Muscle of back (tissue), 11 donors: ENCODE results near the gene MMP14. TPM values are rescaled to one million over a fixed set of nuclear protein-coding genes. Genes with fewer than 3 reads are reported as not detected.
"Not testable (repeated sequence)": the region's sequence is repeated elsewhere in the genome, so short reads cannot be mapped to it uniquely, and the experiment has no call there.

Source experiments
- DNase-seq, 3 donors: peaks; one replicate each; pipeline versions ENCODE4 v3.0.0 to v3.0.0-alpha.2; 2013
- polyA plus RNA-seq, 10 donors: library from polyadenylated mRNA; unstranded; fragments of 120-200 nt; gene quantifications; one replicate each; pipeline ENCODE4 v1.2.1, GENCODE V29; 2013; ENCODE audit not compliant: insufficient read length in 10 of 10

The MMP14 gene
- polyA plus RNA-seq, 10 donors: 138 to 238 (median 186) TPM

DNA sequence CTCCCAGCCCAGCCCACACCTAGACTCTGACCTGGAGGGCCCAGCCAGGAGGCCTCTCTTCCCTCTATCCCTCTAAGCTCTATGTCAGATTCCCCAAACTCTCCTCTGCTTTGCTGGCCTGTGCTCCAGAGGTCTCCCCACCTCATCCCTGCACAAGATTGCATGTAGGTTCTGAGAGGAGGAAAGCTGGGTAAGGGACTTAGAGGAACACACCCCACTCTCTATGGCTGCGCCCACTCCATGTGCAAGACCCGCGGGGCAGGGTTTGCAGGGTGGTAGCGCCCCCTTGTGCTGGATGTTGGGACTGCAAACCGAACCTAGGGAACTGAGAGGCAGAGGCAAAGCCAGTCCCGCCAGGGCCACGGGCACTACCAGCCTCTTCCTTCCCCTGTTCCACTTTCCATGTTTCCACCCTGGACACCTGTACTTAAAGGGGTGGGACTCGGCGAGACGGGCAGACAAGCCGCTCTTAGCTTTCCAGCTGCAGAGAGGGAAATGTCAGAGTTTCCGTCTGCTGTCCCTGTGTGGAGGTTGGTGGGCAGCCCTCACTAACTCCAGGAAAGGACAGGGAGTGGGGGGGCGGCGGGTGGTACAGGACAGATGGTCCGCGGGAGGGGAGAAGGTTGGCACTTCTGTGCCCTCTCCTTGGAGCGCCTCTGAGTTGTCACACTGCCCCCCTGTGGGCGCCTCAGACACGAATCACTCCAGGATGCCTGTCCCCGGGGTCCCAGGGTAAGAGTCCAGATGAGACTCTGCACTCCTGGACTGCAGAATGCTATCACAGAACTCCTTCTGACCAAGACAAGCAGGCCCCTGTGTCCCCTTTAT, 16.8 kb downstream of the MMP14 start:
- DNase-seq: peak; percentile 85 to 95 (median 91)

DNA sequence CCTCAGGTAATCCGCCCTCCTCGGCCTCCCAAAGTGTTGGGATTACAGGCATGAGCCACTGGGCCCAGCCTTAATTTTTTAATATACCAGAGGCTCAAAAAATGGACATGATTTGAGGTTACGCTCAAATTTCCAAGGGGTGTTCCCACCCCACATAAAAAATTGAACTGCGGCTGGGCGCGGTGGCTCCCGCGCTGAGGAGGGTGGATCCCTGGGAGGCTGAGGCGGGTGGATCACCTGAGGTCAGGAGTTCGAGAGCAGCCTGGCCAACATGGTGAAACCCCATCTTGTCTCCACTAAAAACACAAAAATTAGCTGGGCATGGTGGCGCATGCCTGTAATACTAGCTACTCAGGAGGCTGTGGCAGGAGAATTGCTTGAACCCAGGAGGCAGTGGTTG, 17.9 kb downstream of the MMP14 start:
- not testable (repeated sequence) for DNase-seq

DNA sequence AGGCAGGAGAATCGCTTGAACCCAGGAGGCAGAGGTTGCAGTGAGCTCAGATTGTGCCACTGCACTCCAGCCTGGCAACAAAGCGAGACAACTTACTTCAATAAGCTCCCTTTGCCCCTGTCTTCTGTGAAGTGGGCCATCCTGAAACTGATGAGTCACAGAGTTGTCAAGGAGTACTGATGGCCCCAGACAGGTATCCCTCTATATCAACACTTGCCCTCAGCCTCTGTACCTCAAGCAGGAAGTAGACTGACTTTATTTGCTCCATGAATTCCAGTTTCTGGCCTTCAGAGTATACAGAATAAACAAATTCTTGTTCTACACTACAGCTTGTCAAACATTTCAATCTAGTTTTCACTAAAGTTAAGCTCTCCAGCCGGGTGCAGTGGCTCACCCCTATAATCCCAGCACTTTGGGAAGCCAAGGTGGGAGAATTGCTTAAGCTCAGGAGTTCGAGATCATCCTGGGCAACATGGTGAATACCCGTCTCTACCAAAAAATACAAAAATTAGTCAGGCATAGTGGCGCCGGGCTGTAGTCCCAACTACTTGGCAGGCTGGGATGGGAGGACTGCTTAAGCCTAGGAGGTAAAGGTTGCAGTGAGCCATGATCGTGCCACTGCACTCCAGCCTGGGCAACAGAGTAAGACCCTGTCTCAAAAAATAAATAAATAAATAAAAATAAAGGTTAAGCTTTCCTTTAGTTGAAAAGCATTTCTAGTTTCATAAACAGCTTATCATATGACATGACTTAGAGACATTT, 18.8 kb downstream of the MMP14 start:
- DNase-seq: no peak

DNA sequence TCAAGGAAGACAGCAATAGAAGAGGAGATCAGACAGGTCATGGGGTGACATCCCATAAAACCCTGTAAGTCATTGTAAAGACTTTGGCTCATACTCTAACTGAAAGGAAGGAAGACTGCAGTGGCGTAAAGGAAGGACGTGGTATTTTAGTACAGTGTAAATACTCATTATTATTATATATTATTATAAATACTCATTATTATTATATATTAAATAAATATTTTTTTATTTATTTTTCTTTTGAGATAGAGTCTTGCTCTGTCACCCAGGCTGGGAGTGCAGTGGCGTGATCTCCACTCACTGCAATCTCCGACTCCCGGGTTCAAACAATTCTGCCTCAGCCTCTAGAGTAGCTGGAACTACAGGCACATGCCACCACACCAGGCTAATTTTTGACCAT, 20.0 kb downstream of the MMP14 start:
- no peak for DNase-seq

DNA sequence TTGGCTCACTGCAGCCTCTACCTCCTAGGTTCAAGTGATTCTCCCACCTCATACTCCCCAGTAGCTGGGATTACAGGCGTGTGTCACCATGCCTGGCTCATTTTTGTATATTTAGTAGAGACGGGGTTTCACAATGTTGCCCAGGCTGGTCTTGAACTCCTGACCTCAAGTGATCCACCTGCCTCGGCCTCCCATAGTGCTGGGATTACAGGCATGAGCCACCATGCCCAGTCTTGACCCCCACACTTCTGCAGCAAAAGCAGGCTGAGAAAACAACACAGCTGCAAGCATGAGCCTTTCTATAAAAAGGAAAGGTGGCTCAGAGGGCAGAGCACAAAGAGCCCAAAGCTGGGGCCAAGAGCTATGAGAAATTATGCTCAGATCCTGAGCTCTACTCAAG, 24.0 kb downstream of the MMP14 start:
- DNase-seq: not testable (repeated sequence)

DNA sequence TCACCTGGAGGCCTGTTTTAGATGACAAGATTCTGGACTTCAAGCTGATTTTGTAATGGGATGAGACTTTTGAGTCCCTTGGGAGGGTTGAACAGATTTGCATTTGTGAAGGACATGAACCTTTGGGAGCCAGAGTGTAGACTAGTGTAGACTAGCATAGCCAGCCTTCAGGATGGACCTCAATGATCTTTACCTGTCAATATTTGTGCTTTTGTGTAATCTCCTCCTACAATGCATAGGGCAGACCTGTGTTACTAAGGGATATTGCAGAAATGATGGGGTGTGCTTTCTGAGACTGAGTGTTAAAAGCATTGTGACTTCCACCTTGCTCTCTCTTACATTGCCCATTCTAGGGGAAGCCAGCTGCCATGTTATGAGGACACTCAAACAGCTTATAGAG, 25.3 kb downstream of the MMP14 start:
- DNase-seq: no peak

DNA sequence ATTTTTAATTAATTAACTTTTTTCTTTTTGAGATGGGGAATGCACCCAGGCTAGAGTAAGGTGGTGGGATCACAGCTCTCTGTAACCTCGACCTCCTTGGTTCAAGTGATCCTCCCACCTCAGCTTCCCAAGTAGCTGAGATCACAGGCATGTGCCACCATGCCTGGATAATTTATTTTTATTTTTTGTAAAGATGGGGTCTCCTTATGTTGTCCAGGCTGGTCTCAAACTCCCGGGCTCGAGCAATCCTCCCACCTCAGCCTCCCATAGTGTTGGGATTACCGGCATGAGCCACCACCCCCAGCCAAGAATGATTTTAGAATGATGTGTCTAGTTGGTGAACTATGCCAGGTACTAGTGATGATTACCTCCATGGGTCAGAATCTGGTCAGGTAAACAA, 28.6 kb downstream of the MMP14 start:
- no peak for DNase-seq

DNA sequence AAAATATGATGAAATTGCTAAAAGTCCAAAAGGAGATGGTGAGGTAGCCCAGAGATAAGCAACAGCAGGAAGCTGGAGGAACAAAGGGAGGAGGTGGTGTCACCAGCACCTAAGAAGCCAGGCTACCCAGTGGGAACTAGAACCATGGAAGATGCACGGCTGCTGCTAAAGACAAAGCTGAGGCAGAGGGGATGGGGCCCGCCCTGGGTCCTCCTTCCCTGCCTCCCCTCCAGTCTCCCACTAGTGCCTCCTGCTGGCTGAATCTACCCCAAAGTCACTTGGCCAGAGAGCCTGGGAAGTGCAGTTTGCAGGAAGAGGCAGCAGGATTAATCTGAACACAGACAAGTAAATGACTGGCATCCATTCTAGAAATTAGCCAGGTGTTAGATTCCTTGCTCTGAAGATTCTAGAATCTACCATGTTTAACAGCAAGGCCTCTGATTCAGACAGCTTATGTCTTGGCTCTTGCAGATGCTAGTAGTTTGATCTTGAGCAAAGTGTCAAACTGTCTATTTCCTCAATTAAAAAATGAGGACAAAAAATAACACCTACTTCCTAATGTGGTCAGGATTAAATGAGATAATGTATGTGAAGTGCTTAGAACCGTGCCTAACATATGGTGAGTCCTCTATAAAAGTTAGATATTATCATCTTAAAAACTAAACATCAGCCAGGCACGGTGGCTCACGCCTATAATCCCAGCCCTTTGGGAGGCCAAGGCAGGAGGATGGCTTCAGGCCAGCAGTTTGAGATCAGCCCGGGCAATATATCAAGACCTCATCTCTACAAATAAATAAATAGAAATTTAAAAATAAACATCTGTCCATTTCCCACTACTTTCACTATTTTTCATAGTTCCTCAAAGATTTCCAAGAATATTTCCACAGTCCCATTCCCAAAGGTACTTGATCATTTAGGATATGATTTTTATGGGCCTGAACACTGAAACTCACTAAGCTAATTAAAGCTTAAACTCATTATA, 29.3 kb downstream of the MMP14 start:
- DNase-seq: peak in 1 of 3 donors; percentile 53

DNA sequence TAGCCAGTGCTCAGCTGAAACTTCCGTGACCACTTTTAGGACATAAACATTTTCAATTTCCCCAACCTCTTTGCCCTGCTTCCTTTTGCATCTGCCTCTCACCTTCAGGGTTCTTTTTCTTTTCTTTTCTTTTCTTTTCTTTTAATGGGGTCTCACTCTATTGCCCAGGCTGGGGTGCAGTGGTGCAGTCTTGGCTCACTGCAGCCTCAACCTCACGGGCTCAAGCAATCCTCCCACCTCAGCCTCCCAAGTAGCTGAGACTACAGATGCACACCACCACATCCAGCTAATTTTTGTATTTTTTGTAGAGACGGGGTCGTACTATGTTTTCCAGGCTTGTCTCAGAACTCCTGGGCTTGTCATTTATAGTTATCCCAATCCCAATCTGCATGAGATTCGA, 30.5 kb downstream of the MMP14 start:
- no peak for DNase-seq

DNA sequence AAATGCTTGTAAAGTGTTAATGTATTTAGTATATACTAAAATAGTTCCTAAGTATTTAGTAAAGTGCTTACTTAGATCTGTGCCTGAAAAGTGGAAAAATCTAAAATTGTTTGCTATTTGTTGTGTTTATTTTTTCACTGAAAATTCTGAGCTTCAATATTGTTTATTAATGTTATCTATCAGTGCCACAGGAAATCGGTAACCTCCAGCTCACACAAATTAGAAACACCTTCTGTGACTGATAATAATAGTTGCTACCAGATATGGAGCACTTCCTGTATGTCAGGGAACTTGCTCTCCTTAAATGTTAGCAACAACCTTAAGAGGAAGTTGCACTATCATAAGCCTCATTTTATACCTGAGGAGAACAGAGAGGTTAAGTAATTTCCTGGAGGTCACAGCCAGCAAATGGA, 34.4 kb downstream of the MMP14 start:
- DNase-seq: no peak

DNA sequence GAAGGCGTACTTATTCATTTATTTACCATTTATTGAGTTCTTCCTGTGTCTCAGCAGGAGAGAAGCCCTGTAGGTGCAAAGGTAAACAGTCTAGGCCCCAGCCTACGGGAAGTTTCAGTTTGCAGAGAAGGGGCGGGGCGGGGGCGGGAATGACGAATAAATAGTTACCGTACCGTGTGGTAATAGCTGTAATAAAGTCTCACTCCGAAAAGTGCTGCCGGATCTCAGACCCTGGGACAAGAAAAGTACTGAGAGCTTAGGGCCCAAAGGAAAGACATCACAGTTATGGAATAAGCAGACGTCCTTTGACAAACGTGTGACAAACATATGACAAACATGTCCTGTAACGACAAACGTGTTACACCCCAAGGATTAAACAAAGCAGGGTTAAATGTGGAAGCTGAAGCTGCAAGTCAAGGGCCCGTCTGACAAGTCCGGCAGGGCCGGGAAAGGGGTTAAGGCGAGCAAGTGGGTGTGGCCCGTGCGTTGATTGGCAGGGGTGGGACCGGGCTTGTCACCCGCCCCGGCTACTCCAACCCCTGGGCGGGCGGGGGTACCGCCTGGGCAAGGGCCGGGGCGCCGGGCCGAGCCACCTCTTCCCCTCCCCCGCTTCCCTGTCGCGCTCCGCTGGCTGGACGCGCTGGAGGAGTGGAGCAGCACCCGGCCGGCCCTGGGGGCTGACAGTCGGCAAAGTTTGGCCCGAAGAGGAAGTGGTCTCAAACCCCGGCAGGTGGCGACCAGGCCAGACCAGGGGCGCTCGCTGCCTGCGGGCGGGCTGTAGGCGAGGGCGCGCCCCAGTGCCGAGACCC, 35.0 kb downstream of the MMP14 start, which contains the start of gene LRP10:
Gene LRP10, plus strand, starts transcription at position 517 of the 809 bp plus-strand sequence. CDS start 564 bp downstream, outside the sequence.
- DNase-seq: peak; percentile 89 to 97 (median 92)

DNA sequence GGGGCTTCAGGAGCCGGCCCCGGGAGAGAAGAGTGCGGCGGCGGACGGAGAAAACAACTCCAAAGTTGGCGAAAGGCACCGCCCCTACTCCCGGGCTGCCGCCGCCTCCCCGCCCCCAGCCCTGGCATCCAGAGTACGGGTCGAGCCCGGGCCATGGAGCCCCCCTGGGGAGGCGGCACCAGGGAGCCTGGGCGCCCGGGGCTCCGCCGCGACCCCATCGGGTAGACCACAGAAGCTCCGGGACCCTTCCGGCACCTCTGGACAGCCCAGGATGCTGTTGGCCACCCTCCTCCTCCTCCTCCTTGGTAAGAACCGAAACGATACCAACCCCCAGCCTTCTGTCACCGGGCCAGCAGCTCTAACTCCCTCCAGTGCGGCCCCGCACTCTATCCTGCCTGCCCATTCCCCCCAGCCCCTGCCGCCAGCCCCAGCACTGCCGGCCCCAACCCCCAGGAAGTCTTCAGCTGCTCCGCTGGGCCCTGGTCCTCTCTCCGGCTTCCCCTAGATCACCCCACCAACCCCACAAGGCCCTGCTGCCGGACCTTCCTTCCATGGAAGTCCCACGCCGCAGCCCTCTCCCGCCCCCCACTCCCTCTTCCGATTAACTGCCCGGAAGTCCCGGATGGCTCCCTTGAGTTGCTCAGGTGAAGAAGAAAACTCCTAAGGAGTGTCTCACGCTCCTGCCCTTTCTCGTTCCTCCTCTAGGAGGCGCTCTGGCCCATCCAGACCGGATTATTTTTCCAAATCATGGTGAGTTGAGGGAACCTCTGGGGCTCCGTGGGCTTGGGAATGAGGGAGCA, 35.8 kb downstream of the MMP14 start:
- DNase-seq: peak; percentile 76 to 95 (median 88)

DNA sequence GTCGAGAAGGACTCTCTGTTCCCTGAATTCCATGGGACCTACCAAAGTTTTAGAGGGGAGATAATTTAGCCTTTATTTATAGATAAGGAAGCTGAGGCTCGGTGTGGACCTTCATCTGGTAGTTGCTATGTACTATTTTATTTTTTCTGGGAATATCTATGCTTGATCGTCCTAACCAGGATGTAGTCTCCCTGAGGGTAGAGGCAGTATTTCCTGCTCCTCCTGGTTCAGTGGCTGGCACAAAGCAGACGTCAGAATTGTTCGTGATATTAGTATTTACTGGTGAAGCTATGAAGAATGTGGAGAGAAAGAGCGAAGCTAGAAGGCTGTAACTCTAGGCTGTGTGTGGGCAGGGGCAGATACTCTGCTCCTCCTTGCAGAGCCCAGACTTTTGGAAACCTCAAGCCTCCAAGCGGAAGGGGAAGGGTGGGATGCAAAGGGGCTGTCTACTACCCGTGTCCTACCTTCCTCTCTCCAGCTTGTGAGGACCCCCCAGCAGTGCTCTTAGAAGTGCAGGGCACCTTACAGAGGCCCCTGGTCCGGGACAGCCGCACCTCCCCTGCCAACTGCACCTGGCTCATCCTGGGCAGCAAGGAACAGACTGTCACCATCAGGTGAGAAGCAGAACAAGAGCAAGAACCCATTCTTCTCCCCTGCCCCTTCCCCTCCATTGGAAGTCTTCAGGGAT, 36.6 kb downstream of the MMP14 start:
- no peak for DNase-seq

DNA sequence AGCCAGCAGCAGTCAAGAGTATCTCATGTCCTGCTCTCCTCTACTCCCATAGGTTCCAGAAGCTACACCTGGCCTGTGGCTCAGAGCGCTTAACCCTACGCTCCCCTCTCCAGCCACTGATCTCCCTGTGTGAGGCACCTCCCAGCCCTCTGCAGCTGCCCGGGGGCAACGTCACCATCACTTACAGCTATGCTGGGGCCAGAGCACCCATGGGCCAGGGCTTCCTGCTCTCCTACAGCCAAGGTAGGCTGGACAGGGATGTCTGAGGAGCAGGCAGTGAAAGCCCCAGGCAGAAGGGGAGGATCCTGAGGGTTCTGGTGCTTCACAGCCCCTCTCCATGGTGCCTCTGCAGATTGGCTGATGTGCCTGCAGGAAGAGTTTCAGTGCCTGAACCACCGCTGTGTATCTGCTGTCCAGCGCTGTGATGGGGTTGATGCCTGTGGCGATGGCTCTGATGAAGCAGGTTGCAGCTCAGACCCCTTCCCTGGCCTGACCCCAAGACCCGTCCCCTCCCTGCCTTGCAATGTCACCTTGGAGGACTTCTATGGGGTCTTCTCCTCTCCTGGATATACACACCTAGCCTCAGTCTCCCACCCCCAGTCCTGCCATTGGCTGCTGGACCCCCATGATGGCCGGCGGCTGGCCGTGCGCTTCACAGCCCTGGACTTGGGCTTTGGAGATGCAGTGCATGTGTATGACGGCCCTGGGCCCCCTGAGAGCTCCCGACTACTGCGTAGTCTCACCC, 38.8 kb downstream of the MMP14 start:
- no peak for DNase-seq

DNA sequence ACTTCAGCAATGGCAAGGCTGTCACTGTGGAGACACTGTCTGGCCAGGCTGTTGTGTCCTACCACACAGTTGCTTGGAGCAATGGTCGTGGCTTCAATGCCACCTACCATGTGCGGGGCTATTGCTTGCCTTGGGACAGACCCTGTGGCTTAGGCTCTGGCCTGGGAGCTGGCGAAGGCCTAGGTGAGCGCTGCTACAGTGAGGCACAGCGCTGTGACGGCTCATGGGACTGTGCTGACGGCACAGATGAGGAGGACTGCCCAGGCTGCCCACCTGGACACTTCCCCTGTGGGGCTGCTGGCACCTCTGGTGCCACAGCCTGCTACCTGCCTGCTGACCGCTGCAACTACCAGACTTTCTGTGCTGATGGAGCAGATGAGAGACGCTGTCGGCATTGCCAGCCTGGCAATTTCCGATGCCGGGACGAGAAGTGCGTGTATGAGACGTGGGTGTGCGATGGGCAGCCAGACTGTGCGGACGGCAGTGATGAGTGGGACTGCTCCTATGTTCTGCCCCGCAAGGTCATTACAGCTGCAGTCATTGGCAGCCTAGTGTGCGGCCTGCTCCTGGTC, 39.4 kb downstream of the MMP14 start:
- no peak for DNase-seq

DNA sequence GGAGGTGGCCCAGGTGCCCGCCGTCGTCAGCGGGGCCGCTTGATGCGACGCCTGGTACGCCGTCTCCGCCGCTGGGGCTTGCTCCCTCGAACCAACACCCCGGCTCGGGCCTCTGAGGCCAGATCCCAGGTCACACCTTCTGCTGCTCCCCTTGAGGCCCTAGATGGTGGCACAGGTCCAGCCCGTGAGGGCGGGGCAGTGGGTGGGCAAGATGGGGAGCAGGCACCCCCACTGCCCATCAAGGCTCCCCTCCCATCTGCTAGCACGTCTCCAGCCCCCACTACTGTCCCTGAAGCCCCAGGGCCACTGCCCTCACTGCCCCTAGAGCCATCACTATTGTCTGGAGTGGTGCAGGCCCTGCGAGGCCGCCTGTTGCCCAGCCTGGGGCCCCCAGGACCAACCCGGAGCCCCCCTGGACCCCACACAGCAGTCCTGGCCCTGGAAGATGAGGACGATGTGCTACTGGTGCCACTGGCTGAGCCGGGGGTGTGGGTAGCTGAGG, 40.7 kb downstream of the MMP14 start:
- no peak for DNase-seq

DNA sequence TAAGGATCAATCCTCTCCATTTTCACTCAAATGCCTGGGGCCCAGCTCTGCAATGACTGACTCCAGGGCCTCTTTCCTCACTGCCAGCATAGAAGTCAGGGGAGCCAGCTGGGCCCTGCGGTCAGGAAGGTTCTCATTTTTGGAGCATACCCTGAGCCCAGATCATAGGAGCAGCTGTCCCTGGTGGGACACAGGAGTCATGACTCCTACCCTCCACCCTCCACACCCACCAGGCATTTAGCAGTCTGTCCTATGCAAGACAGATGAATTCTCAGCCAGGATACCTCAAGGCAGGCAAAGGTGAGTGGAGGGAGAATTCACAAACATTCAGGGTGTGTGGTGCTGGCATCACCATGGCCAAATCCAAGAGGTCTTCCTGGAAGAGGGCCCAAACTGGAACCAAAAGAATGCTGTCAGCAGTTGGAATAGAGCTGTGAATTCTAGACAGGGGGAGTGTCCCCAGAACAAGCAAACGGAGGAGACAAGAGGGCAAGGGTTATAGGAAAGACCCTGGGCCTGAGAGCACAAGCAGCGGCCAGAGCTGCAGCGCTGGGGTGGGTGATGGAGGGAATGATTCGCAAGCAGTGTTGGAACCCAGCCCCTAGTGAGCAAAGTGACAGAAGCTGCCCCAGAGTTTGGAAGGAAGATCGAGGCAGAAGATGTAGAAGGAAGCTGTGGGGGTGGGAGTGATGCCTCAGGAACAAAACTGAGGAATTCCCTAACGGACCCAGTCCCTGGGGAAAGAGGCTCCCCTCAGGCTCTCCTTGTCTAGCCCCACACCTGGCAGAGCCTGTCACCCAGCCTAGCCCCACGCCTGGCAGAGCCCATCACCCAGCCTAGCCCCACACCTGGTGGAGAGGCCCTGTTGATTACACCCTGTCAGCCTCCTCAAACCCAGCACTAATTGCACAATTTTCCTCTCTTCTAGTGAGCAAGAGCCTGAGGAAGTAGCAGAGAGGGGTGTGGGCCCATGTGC, 42.2 kb downstream of the MMP14 start:
- no peak for DNase-seq
